GM23248 (cell line): ENCODE results near the gene COA3. TPM values are rescaled to one million over a fixed set of nuclear protein-coding genes. Genes with fewer than 3 reads are reported as not detected.

Experiments used
- DNase-seq: peaks from one replicate; pipeline ENCODE4 v3.0.0-alpha.2; 2015
- H2AFZ ChIP-seq: fragments of 200-600 bp; sonication (generic); 2 replicates; pipeline ENCODE4 v1.6.1; 2016; ENCODE audit warnings: antibody characterized with exemption
- H3F3A ChIP-seq: fragments of 200-600 bp; sonication (generic); 2 replicates; pipeline ENCODE4 v1.6.1; 2016; ENCODE audit warnings: mild to moderate bottlenecking, antibody characterized with exemption, mixed run types; ENCODE audit not compliant: insufficient read depth
- H3K27ac ChIP-seq: fragments of 200-600 bp; sonication (generic); 2 replicates; pipeline ENCODE4 v1.5.1; 2016; ENCODE audit warnings: mild to moderate bottlenecking
- H3K27me3 ChIP-seq: fragments of 200-600 bp; sonication (generic); replicated peaks from 2 replicates; pipeline ENCODE4 v1.6.1; 2016; ENCODE audit warnings: mild to moderate bottlenecking; ENCODE audit not compliant: insufficient read depth
- H3K36me3 ChIP-seq: fragments of 200-600 bp; sonication (generic); 2 replicates; pipeline ENCODE4 v1.6.1; 2016; ENCODE audit warnings: low read depth, mild to moderate bottlenecking
- H3K4me1 ChIP-seq: fragments of 200-600 bp; sonication (generic); 2 replicates; pipeline ENCODE4 v1.6.1; 2016; ENCODE audit warnings: mild to moderate bottlenecking; ENCODE audit not compliant: insufficient read depth
- H3K4me2 ChIP-seq: fragments of 200-600 bp; sonication (generic); one replicate; pipeline ENCODE4 v1.6.1; 2016; ENCODE audit warnings: mild to moderate bottlenecking; ENCODE audit not compliant: unreplicated experiment
- H3K4me3 ChIP-seq: fragments of 200-600 bp; sonication (generic); 2 replicates; pipeline ENCODE4 v1.5.1; 2016; ENCODE audit warnings: mild to moderate bottlenecking
- H3K79me2 ChIP-seq: fragments of 200-600 bp; sonication (generic); 2 replicates; pipeline ENCODE4 v1.6.1; 2016; ENCODE audit warnings: mild to moderate bottlenecking; ENCODE audit not compliant: insufficient read depth
- H3K9ac ChIP-seq: fragments of 200-600 bp; sonication (generic); 2 replicates; pipeline ENCODE4 v1.6.1; 2016; ENCODE audit warnings: mild to moderate bottlenecking
- H3K9me2 ChIP-seq: fragments of 200-600 bp; sonication (generic); 2 replicates; pipeline ENCODE4 v1.6.1; 2016; ENCODE audit warnings: mixed run types, mild to moderate bottlenecking, moderate library complexity; ENCODE audit not compliant: insufficient read depth
- H3K9me3 ChIP-seq: fragments of 200-600 bp; sonication (generic); one replicate; pipeline ENCODE4 v1.6.1; 2017; ENCODE audit warnings: low read depth
- H4K20me1 ChIP-seq: fragments of 200-600 bp; sonication (generic); 2 replicates; pipeline ENCODE4 v1.6.0; 2016; ENCODE audit not compliant: insufficient read depth
- EZH2 ChIP-seq: fragments of 200-600 bp; sonication (generic); IDR thresholded peaks from 2 replicates; pipeline ENCODE4 v1.6.1; 2018; ENCODE audit warnings: antibody characterized with exemption, mild to moderate bottlenecking; ENCODE audit not compliant: insufficient read depth, poor library complexity, severe bottlenecking
- EZH2phosphoT487 ChIP-seq: fragments of 200-600 bp; sonication (generic); IDR thresholded peaks from 2 replicates; pipeline ENCODE4 v1.6.1; 2018; ENCODE audit warnings: antibody characterized with exemption, moderate library complexity, mild to moderate bottlenecking, low read depth; ENCODE audit not compliant: insufficient read depth
- WGBS, 2 experiments: methylation state at CpG; one replicate each; pipeline ENCODE4 v1.1.6; 2015 to 2017; ENCODE audit warnings: low lambda C conversion rate in 2 of 2, low coverage in 1 of 2; ENCODE audit errors: missing lambda C conversion rate in 2 of 2; 5-methylcytosine and 5-hydroxymethylcytosine counted together
- in situ Hi-C: fragments of 300-500 bp; cut with MboI; formaldehyde crosslinking; loops from 2 replicates; pipeline ENCODE4 v1.15.0; 2020
- polyA plus RNA-seq: library from polyadenylated mRNA; unstranded; fragments of >200 nt; fragmentation: Nextera tagmentation; extraction: Ambion mirVana; gene quantifications from 2 replicates; pipeline ENCODE4 v1.2.1, GENCODE V29; 2016
- total RNA-seq: library from RNA; depleted of rRNA; stranded (reverse); fragments of >200 nt; shearing (Covaris generic); gene quantifications from 2 replicates; pipeline ENCODE4 v1.2.3, GENCODE V29; 2014

COA3 gene
- total and polyA plus RNA-seq, 2 experiments from 2014 or later: 48.0 to 125 TPM

GRCh38 chr17:42798011-42798382, 507 bp downstream of the COA3 start:
- DNase-seq: no peak
- TF ChIP-seq EZH2phosphoT487 (no peak), EZH2 (no peak)
- H2AFZ ChIP-seq: peak overlapping the region; percentile 85
- H3K27ac ChIP-seq: peak overlapping the region; percentile 49
- H3K36me3 ChIP-seq: no peaks in the 10 kb centered on the region
- in situ Hi-C loops: no loop called here
- H3K9me2 ChIP-seq: no peaks in the 10 kb centered on the region
- peak overlapping the region; percentile 88 for H3K9ac ChIP-seq
- peaks cover 13% of the 10 kb centered on the region; the same call in 1 of the 2 replicates for H3K4me1 ChIP-seq
- H3K79me2 ChIP-seq: peaks cover 20% of the 10 kb centered on the region
- WGBS, 2 experiments: 24% methylated on average over 10 of the region's 10 CpGs
- 0 out of 2 replicates have a peak, but pooled peaks cover under 1% of the 10 kb centered on the region for H3F3A ChIP-seq
- H3K9me3 ChIP-seq: no peaks in the 10 kb centered on the region
- no peaks in the 10 kb centered on the region for H4K20me1 ChIP-seq
- peak overlapping the region; percentile 97 for H3K4me3 ChIP-seq
- no peaks in the 10 kb centered on the region for H3K27me3 ChIP-seq
- H3K4me2 ChIP-seq: peak overlapping the region; percentile 93

- Histone ChIP-seq H4K20me1 (no peaks in the 10 kb centered on the region), H2AFZ (peak overlapping the region; percentile 85)
- WGBS, 2 experiments: 80 to 81% methylated on average over 10 of the region's 10 CpGs
Observed at GRCh38 chr17:42797067-42798007, 1.2 kb downstream of the COA3 start.

GRCh38 chr17:42796066-42796758, 2.3 kb downstream of the COA3 start:
- WGBS, 2 experiments: 93% methylated on average over 15 to 18 of the region's 18 CpGs
- DNase-seq: no peak
- H3F3A ChIP-seq: 0 out of 2 replicates have a peak, but pooled peaks cover 7% of the 10 kb centered on the region
- H3K4me1 ChIP-seq: peaks cover 13% of the 10 kb centered on the region; the same call in 1 of the 2 replicates
- no peak overlapping the region for H2AFZ ChIP-seq
- H3K79me2 ChIP-seq: peaks cover 20% of the 10 kb centered on the region
- no peak overlapping the region for H3K9ac ChIP-seq
- H3K4me2 ChIP-seq: no peak overlapping the region
- H3K36me3 ChIP-seq: no peaks in the 10 kb centered on the region
- no peaks in the 10 kb centered on the region for H3K9me3 ChIP-seq
- no peak for TF ChIP-seq EZH2phosphoT487
- no peak for TF ChIP-seq EZH2
- H3K27me3 ChIP-seq: no peaks in the 10 kb centered on the region
- H3K27ac ChIP-seq: no peak overlapping the region
- in situ Hi-C loops: no loop called here
- H4K20me1 ChIP-seq: no peaks in the 10 kb centered on the region
- no peak overlapping the region for H3K4me3 ChIP-seq
- H3K9me2 ChIP-seq: no peaks in the 10 kb centered on the region

More at GRCh38 chr17:42797067-42798007, 1.2 kb downstream of the COA3 start:
- H3K27ac ChIP-seq: peak overlapping the region; percentile 49; the same call in 1 of the 2 replicates
- in situ Hi-C loops: no loop called here
- peak overlapping the region; percentile 88 for H3K9ac ChIP-seq
- no peaks in the 10 kb centered on the region for H3K9me2 ChIP-seq
- H3K4me1 ChIP-seq: peaks cover 13% of the 10 kb centered on the region; the same call in 1 of the 2 replicates
- DNase-seq: peak; percentile 29
- TF ChIP-seq EZH2: no peak
- no peak for TF ChIP-seq EZH2phosphoT487
- H3K9me3 ChIP-seq: no peaks in the 10 kb centered on the region
- H3K79me2 ChIP-seq: peaks cover 20% of the 10 kb centered on the region
- H3K36me3 ChIP-seq: no peaks in the 10 kb centered on the region
- no peaks in the 10 kb centered on the region for H3K27me3 ChIP-seq
- H3K4me3 ChIP-seq: peak overlapping the region; percentile 97
- H3K4me2 ChIP-seq: peak overlapping the region; percentile 93
- 0 out of 2 replicates have a peak, but pooled peaks cover 7% of the 10 kb centered on the region for H3F3A ChIP-seq

GRCh38 chr17:42795465-42795864, 3.0 kb downstream of the COA3 start:
- no peak for TF ChIP-seq EZH2phosphoT487
- no peak for TF ChIP-seq EZH2
- Histone ChIP-seq H3K27me3 (no peaks in the 10 kb centered on the region), H3K9me2 (no peaks in the 10 kb centered on the region), H3K9me3 (no peaks in the 10 kb centered on the region), H3K4me3 (no peak overlapping the region), H3F3A (0 out of 2 replicates have a peak, but pooled peaks cover 7% of the 10 kb centered on the region), H3K27ac (no peak overlapping the region), H3K79me2 (peaks cover 20% of the 10 kb centered on the region), H2AFZ (no peak overlapping the region), H4K20me1 (no peaks in the 10 kb centered on the region), H3K9ac (no peak overlapping the region), H3K4me1 (peaks cover 13% of the 10 kb centered on the region; the same call in 1 of the 2 replicates), H3K36me3 (no peaks in the 10 kb centered on the region), H3K4me2 (no peak overlapping the region)
- no peak for DNase-seq
- 87 to 90% methylated on average over 10 of the region's 10 CpGs for WGBS, 2 experiments
- in situ Hi-C loops: no loop called here
